HG03095 (cell line): Measurements from ENCODE around the gene CPN1.

Experiments used
- ATAC-seq: cut with Tn5 transposase; IDR thresholded peaks from one replicate; pipeline ENCODE4 v1.9.1; 2021; ENCODE audit warnings: moderate library complexity; ENCODE audit not compliant: unreplicated experiment

CPN1 gene

GRCh38 chr10:99999319-100000108 lies 82.2 kb downstream of the CPN1 start:
- ATAC-seq: no peak

- ATAC-seq: no peak
Observed at GRCh38 chr10:99998889-99999288, 82.8 kb downstream of the CPN1 start.

DNA sequence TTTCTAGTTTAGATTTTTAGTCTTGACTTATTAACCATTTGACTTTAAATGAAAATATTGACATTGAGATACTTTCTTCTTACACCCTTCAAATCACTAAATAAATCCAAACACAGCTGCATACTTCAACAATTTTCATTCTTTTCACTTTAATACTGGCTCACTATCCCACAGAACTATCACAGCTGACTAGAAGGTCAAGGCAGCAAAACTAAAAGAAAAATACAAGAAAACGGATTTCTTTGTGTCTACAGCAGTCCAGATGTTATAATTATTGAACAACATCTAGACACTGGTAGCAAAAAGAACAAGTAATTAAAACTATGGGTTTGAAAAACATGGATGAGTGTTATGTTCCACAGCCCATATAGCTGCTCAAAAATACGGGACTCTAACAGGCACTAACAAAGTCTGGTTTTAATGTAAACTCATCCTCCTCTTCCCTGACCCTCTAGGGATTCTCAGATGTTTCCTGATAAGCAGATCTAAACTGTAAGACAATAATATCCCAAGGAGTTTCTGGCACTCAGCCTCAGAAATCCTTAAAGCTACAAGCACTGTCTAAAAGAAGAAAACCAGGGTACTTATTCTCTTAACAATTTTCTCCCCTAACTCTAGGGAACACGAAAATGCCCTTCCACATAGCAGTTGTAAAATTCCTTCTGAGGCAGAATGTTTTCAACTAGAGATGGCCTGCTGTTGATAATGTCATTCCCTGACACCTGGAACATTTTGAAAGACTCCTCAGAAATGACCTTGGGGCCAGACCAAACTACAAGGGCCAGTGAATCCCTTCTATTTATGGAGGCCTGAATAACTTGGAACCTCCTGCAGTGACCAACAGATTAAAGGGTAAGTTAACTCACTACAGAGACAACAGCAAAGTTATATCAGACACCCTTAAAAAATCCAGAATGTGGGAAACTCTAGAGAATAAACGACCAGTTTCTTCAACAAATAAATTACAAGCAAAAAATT lies 84.7 kb downstream of the CPN1 start:
- ATAC-seq: no peak

DNA sequence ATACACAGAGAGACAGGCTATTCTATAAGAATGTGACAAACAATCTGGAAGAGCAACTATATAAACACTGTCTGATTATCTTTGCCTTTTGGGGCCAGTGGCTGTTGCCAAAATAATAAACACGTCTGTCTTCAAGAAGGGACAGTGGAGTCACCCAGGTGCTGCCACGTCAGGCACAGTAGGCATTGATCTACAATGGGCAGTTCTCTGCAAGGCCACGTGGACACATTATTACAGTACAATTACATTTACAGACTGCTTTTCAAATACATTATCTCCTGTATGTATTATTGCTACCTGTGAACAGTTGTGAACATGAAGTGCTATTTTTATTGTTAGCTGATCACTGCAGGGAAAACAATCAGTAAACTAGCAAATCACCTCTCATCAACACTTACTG lies 86.0 kb downstream of the CPN1 start:
- ATAC-seq: no peak

DNA sequence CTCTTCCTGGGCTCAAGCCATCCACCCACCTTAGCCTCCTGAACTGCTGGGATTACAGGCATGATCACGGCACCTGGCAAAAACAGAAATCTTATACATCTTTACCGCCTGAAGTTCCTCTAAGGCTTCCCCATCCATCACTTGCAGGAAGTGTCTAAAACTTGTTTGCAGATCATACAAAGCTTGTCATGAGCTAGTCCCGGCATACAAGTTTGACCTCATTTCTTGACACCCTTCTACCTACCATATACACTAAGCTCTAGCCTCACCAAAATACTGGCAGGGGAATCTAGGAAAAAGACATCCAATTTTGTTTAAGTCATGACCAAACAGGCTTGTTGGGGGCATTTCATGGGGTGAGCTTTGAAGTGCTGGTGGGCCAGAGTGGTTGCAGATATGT lies 86.4 kb downstream of the CPN1 start:
- no peak for ATAC-seq

GRCh38 chr10:99994801-99995200 lies 86.9 kb downstream of the CPN1 start:
- no peak for ATAC-seq

- peak; percentile 76 for ATAC-seq
Observed at GRCh38 chr10:99993701-99994689, 87.7 kb downstream of the CPN1 start.
